Measurements from ENCODE around the gene SAP25.

Gene SAP25

DNA sequence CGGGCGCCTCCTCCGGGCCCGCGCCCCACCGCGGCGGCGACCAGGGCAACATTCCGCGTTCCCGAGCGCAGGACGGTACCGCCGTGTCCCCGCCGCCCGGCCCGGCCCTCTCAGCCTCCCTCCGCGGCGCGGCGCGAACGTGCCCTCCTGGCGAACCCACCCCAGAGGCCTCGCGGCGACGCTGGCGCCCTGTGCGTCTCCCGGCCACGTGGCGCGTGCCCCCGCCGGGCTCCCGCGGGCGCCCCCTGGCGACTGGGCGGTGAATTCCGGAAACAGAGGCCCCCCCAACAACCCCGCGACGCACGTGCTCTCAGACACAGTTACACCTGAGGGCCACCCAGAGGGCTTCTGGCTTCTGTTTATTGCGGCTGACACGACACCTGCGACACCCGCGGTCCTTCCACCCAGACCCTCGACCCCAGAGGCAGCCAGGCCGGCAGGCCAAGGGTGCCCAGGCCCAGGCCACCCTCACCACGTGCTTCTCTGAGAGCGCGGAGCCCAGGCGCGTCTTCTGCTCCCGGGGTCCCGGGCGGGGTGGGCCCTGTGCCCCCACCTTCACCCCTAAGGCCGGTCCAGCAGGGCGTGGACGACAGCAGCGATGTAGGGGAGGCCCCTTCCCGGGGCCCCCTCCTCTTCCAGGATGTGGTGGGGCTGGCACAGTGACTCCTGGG, at the start of gene SAP25:
TSS of gene SAP25 (minus strand) at position 210 of the 671 bp plus-strand sequence. CDS start at position 52, 158 bp downstream.
- no peak for DNase-seq

DNA sequence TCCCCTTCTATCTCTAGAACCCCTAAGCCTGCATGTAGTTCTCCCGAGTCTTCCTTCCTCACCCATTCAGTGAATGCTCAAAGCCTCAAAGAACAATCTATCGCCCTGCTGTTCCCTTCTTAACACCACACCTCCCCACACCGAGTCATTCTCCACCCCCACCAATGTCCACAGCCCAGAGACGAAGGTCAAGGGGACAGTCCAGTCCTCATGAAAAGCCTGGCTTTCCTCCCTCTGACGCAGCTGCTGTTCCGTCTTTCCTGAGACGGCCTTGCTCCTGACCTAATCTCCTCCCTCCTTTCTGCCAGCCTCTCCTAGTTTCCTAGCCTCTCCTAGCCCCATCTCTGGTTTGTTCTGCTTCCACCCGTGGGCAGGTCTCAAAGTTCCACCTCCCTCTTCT, 47.9 kb upstream of the SAP25 start:
- DNase-seq: no peak

DNA sequence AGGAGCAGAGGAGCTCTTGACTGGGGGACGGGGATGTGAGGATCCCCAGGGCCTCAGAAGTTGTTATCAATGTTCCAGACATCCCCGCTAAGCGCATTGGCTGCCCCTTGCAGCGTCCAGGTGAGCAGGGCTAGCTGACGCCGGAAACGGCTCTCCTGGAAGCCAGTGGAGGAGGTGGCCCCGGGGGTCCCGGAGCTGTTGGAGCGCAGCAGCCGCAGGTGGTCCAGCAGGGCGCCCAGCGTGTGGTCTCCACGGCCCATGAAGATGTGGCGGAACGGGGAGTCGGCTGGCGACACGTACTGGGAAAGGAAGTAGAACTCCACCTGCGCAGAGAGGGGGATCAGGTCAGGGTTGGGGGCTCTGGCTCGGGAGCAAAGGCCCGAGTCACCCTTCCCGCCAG, 47.1 kb upstream of the SAP25 start:
- no peak for DNase-seq

DNA sequence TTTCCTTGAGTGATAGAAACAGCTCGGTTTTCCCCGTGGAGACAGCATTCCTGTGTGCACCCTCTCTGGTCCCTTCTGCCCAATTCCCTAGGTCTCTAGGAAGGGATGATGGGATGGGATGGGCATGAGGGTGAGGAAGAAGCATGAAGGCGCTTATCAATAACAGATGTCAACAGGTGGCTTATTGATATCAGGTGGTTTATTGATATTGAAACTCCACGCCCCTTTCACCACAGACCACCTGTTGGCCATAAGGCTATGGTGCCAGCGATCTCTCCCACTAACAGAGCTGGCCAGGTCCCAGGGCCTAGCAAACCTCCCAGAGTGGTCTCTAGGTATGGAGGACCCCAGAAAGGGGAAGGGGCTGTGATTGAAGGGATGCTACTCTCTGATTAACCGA, 46.5 kb upstream of the SAP25 start:
- no peak for DNase-seq

DNA sequence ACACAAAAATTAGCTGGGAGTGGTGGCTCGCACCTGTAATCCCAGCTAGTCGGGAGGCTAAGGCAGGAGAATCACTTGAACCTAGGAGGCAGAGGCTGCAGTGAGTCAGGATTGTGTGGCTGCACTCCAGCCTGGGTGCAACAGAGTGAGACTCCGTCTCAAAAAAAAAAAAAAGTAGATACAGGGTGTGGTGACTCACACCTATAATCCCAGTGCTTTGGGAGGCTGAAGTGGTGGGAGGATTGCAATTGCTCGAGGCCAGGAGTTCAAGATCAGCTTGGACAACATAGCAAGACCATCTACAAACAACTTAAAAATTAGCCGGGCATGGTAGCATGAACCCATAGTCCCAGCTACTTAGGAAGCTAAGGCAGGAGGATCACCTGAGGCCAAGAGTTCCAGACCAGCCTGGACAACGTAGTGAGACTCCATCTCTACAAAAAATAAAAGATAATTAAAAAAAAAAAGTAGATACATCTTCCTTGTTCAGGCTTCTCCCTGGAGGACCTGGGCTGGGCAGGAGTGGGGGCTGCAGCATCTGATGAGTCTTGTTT, 40.7 kb upstream of the SAP25 start:
- no peak for DNase-seq

DNA sequence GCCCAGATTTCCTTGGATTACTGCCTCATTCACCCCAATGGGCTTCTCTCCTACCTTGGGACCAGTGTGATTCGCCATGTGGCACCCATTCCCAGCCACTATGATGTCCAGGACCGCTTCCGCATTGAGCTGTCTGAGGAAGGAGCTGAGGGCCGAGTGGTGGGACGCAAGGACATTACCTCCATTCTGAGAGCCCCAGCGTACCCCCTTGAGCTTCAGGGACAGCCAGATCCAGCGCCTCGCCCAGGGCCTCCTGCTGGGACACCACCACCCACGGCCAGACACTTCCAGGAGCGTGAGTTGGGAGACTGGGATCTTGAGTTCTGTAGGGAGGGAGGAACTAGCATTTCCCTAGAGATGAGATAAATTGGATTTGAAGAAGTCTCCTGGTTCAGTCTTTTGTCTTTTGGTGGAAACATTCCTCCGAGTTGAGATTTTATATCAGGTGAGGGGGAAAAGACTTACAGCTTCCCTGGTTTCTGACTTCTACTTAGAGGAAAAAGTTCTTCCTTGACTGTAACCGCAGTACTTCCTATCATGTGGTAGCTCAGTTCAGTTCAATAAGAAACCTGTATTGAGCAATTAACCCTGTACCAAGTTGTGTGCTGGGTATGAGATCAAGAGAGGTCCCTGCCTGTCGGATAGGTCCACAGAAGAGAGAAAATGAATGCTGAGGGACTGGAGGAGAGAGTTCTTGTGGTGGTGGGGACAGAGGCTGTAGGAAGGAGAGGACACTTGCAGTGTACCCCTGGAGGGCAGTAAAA, 39.9 kb upstream of the SAP25 start:
- no peak for DNase-seq

DNA sequence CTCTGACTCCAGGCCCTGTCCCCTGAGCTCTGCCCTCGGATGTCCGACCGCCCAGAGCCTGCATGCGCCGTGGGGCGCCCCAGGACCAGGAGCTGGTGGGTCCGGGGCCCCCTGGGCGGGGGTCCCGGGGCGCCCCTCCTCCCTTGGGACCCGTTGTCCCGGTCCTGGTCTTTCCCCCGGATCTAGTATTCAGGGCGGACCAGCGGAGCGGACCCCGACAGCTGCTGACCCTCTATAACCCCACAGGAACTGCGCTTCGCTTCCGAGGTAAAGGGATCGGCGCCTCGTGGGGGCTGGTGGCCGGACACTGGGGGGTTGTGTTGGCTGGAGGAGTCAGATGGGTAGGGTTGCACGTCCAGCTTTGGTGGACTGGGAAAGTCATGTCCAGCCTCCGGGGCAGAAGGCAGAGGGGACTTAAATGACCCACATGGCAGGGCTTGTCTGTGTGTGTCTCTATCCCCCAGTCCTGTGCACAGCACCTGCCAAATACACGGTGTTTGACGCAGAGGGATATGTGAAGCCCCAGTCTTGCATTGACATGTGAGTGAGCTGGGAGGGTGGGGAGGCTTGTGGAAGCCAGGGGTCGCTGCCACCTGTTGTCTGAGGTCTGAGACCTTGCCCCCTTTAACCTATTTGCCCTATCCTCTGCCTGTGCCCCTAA, 39.2 kb upstream of the SAP25 start:
- DNase-seq: no peak

DNA sequence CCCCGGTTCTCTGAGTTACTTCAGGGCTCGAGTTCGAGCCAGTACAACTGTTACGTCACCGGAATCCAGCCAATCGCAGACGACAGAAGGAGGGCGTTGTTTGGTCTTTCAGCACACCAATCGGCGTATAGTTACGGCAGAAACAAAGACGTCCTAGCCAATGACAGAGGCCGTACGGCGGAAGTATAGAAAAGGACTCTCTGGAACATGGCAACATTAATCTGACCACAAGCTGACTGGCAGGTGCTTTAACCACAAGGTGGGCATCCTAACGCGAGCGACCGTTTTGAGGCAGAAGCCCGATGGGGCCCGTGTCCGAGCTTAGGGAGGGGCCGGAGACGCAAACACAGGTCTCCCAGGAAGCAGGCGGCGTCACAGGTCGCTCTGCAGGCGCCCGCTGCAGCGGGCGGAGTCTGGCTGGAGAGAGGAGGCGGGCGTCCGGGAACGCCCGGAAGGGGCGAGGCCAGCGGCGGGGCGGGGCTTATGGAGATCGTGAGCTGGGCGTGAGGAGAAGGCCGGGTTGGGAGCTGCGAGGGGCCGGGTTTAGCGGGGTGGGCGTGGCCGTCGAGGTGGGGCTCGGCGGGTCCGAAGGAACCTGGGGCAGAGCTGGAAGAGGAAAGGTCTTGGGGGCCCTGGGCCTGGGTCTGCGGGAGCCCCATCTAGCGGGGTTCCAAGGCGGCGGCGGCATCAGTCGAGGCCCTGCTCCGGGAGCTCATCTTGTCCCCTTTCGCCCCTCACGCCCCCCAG, 38.5 kb upstream of the SAP25 start, which contains the start of gene MOSPD3:
TSS of gene MOSPD3 (plus strand) at position 558 of the 747 bp plus-strand sequence. CDS start 252 bp downstream, outside the sequence.
- DNase-seq: peak; percentile 98

DNA sequence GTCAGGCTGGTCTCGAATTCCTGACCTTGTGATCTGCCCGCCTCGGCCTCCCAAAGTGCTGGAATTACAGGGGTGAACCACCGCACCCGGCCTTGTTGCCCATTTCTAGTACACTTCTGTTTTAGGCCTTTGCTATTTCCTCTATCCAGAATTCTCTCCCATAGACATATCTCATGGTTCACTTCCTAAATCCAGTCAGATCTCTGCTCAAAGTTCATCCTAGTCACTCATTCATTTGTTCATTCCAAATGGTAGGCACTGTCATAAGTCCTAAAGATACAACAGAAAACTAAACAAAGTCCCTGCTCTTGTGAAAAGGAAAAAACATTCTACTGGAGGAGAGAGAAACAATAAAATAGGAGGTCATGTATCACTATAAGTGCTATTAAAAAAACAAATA, 36.3 kb upstream of the SAP25 start:
- DNase-seq: no peak

DNA sequence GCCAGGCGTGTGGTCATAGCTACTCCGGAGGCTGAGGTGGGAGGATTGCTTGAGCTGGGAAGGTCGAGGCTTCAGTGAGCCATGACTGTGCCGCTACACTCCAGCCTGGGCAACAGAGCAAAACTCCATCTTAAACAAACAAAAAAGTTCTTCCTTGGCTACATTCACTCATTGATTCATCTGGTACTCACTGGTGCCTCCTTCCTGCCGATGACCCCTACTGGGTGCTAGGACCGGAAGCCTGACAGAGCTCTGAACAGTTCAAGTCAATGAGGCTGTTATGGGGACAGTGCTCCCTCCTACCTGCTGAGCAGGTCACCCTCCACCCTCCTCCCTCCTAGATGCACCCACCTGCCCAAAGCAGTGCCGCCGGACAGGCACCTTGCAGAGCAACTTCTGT, 33.4 kb upstream of the SAP25 start:
- DNase-seq: no peak

DNA sequence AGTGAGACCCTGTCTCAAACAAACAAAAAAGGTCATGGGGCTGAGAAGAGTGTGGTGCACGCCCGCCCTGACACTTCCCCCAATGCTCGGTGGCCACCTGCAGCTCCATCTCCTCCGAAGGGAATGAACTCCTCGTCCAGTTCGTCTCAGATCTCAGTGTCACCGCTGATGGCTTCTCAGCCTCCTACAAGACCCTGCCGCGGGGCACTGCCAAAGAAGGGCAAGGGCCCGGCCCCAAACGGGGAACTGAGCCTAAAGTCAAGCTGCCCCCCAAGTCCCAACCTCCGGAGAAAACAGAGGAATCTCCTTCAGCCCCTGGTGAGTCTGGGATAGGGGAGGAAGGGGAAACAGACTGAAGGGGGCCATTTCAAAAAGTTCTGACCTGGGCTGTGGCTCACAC, 32.6 kb upstream of the SAP25 start:
- no peak for DNase-seq

DNA sequence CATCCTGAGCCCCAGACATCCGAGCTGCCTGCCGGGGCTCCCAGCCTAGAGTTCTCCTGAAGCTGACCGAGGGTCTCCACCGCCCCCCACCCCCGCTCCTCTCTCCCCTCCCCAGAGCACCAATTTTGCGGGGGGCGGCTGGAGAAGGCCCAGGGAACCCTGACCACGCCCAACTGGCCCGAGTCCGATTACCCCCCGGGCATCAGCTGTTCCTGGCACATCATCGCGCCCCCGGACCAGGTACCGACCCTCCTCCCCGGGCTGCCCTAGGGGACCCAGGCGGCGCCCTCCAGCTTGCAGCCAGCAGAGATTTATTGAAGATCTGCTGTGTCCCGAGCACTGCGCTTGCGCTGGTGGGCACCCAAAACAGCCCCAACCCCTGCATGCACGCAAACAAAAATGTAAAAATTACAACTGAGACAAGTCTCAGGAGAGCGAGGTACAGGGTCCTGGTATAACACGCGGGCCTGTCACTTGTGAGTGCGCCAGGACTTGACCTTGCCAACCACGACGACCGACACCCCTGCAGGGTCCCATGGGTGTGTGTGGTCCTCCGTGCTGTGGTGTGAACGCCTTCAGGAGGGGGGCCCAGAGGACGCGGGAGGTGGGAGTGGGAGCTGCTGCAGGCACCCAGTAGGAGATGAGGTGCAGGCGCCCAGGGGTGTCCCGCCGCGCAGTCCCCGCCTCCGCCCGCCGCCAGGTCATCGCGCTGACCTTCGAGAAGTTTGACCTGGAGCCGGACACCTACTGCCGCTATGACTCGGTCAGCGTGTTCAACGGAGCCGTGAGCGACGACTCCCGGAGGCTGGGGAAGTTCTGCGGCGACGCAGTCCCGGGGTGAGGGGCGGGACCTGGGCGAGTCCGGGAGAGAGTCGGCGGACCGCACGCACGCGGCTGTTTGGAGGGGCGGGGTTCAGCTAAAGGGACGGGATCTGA, 31.5 kb upstream of the SAP25 start:
- no peak for DNase-seq

DNA sequence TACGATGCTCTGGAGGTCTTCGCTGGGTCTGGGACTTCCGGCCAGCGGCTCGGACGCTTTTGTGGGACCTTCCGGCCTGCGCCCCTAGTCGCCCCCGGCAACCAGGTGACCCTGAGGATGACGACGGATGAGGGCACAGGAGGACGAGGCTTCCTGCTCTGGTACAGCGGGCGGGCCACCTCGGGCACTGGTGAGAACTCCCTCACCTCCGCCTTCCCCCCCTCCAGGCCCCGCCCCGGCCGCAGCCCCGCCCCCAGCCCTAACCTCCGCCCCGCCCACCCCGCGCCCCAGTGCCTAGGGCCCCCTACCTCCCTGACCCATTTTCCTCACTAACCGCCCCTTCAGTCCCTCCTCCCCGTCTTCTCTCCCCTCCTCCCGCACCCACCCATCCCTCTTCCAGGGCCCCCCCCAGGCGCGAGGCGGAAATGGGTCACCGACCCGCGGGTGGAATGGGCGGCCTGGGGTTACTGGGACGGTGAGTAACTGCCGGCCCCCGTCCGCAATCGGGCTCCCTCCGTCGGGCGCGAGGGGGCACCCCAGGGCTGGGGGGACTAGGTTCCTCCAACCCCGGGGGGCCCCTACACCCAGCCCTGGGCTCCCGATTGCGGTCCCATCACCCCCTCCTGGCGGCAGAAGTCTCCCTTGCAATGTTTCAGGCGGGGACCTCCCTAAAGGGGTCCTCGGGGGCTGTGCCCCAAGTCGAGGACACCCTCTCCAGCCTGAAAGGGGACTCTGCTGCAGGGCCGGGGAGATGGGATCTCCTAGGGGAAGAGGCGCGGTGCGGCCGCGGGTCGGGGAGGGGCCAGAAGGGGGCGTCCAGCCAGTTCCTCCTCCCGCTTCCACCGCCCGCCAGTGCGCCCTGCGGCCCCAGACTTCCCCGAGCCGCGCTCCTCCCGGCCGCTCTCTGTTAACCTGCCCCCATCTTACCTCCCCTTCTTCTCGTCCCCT, 30.6 kb upstream of the SAP25 start:
- peak; percentile 66 for DNase-seq

DNA sequence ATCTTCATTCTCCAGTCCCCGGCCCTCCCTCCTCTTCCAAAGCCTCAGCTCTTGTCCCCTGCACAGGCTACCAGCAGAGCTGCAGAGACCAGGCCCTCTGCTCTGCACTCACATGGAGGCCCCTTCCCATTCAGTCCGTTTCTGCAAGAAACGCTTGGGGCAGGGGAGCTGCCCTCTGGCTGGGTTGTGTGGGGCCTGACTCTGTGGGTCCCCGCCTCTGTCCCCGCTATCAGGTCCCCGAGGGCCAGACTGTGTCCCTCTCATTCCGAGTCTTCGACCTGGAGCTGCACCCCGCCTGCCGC, 30.0 kb upstream of the SAP25 start:
- no peak for DNase-seq

DNA sequence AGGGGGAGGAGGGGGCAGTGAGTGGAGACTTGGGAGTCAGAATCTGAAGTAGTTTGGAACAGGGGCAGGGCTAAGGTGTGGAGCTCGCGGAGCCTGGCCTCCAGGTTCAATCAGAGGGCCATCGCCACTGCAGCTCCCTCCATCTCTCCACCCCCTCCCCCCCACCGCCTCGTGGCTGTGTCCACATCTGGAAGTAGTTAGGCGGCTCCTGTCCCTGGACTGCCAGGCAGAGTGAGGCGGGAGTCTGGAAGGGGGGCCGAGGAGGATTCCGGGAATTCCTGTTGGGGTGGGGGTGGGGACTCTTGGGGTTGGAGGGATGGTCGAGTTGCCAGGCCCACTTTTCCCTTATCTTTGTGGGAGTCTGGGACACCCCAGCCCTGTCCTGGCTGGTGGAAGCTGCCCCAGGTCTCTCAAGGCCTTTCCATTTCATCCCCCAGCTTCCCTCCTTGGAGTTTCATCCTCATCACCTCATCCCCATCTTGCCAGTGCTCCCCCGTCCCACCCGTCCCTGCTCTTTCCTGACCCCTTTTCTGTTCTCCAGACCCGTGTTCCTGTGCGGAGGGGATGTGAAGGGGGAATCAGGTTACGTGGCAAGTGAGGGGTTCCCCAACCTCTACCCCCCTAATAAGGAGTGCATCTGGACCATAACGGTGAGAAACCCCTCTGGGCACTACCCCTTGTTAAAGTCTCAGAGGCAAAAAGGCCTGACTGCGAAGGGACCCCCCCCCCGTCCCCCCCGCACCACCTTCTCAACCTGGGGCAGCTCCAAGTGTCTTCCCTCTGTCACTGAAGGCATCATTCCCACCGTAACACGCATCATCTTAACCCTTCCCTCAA, 29.4 kb upstream of the SAP25 start:
- DNase-seq: no peak

DNA sequence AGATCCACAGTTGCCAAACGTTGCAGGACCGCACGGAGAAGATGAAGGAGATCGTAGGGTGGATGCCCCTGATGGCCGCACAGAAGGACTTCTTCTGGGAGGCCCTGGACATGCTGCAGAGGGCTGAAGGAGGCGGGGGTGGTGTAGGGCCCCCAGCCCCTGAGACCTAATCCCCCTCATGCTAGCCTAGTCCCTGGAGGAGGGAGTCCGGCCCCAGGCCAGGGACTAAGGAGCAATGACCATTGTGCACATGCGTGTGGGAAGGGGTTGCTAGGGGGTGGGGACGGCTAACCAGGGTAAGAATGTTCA, 27.0 kb upstream of the SAP25 start:
- DNase-seq: no peak

DNA sequence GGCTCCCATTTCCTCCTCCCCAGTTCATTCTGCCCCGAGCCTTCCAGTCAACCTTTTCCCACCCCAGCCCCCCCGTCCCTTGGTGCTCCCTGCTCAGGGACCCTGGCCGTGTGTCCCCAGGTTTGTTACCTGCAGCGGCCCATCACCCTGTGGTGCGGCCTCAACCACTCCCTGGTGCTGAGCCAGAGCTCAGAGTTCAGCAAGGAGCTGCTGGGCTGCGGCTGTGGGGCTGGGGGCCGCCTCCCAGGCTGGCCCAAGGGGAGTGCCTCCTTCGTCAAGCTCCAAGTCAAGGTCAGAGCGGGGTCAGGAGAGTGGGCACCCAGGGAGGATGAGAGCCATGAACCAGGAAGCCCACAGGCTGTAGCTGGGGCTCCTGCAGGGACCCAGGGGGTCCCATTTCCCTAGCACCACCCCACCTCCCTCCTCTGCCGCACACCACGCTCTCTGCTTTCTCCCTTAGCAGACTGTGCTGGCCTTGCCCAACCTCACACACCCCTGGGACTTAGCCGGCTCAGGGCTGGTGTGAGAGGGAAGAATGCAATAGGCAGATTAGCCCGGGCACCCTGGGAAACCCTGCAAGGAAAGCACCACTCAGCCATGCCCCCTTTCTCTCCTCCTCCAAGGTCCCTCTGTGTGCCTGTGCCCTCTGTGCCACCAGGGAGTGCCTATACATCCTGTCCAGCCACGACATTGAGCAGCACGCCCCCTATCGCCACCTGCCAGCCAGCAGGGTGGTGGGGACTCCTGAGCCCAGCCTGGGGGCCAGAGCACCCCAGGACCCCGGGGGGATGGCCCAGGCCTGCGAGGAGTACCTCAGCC, 26.4 kb upstream of the SAP25 start:
- no peak for DNase-seq

DNA sequence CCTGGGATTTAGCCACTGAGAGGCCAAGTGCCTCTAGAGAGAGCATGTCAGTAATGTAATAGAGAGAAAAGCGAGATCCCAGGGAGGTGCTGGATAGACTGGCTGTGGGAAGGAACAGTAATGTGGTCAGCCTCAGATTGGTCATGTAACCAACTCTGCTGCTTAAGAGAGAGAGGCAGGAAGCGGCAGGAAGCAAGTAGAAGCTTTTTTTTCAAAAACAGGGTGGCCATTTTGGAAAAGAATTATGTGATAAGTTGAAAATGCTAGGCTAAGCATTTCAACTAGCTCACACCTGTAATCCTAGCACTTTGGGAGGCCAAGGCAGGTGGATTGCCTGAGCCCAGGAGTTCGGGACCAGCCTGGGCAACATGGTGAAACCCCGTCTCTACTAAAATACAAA, 24.7 kb upstream of the SAP25 start:
- no peak for DNase-seq

DNA sequence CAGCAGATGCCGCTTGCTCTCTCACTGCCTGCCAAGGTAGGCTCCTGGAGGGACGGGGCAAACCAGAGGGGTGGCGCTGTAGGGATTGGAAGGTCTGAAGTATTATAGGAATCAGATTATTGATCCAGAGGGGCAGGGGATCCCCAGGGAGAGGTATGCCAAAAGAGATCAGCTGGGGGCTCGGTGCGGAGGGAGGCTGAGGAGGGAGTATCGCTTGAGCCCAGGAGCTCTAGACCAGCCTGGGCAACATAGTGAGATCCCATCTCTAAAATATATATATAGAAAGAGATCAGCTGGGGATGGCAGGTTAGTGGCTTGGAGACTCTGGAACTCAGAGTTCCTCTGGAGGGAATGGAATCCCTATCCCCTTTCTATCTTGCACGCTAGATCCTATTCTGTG, 21.5 kb upstream of the SAP25 start:
- DNase-seq: no peak
